Heart left ventricle (tissue), 13 donors: ENCODE data around the gene AP2S1.

ENCODE experiments used
- CTCF ChIP-seq, 12 donors: fragments of 200-600 bp; sonication (generic) in 4 of 12; IDR thresholded peaks; one replicate each; pipeline versions ENCODE4 v1.5.0 to v1.8.0; 2018 to 2022; ENCODE audit warnings: antibody characterized with exemption in 12 of 12, mild to moderate bottlenecking in 5 of 12
- POLR2A ChIP-seq, 2 donors: fragments of 450-650 bp; IDR thresholded peaks; one replicate each; pipeline ENCODE4 v1.6.1; 2017; ENCODE audit warnings: antibody characterized with exemption in 2 of 2, mild to moderate bottlenecking in 2 of 2, moderate library complexity in 2 of 2
- donor health status: ischemic (EF 13 %, LVEDD 7.1; RV severe dilation, severe dysfunction).
- donor health status: DM: no; HTN: yes; CAD: no.
- donor health status: DM: no; HTN: no; CAD: no.
- donor health status: ischemic (EF 25% LVEDD 6.9; RV normal size, moderate dysfunction).
- donor health status: ischemic (EF 25% LVEDD 5.7; RV mildly dilated, moderate dysfunction).
- donor health status: ischemic (EF 35%, LVEDD 5.7; RV mildly dilated, moderate dysfunction).
- donor health status: nonischemic (EF 11% LVEDD 7.7; RV severe dilation, severe dysfunction).
- donor health status: DM: yes; HTN: yes; CAD: no.
- donor health status: PGD.
- donor health status: ischemic (EF 29% LVEDD 5.4; RV normal size, mild dysfunction).
- donor health status: nonischemic (EF 23%, LVEDD 6.1; RV moderate dilation, normal function).

- no peak for TF ChIP-seq CTCF (IDR thresholded peaks at IDR 0.05)
- TF ChIP-seq POLR2A (IDR thresholded peaks at IDR 0.05): no peak
Measured at GRCh38 chr19:46887240-46887782, 36.7 kb upstream of the AP2S1 start.
